HepG2 (cell line): Measurements from ENCODE around the gene LEMD3. TPM values are rescaled to one million over a fixed set of nuclear protein-coding genes. Genes with fewer than 3 reads are reported as not detected.

Experiments
- ARNT2 ChIP-seq: sonication (generic); formaldehyde crosslinking; IDR thresholded peaks from 2 replicates; pipeline ENCODE4 v1.8.0; 2022; ENCODE audit warnings: mild to moderate bottlenecking, low read depth, missing genetic modification reagents, moderate library complexity
- ATM ChIP-seq: fragments of 450-650 bp; IDR thresholded peaks from 2 replicates; pipeline ENCODE4 v1.7.1; 2017; ENCODE audit warnings: mild to moderate bottlenecking, borderline replicate concordance
- BCL6 ChIP-seq: IDR thresholded peaks from 2 replicates; pipeline ENCODE4 v1.6.1; 2016; ENCODE audit warnings: missing genetic modification reagents, missing compliant biosample characterization
- KMT2A ChIP-seq: sonication (generic); formaldehyde crosslinking; IDR thresholded peaks from 2 replicates; pipeline ENCODE4 v1.4.0; 2020; ENCODE audit warnings: missing genetic modification reagents
- KMT2B ChIP-seq: IDR thresholded peaks from 2 replicates; pipeline ENCODE4 v1.6.1; 2016; ENCODE audit warnings: missing genetic modification reagents, missing compliant biosample characterization
- PAWR ChIP-seq: sonication (generic); formaldehyde crosslinking; IDR thresholded peaks from 2 replicates; pipeline ENCODE4 v1.4.0; 2020; ENCODE audit warnings: missing genetic modification reagents, mild to moderate bottlenecking, borderline replicate concordance
- PHF5A ChIP-seq: IDR thresholded peaks from one replicate; pipeline ENCODE4 v1.6.1; 2018; ENCODE audit warnings: low read depth, missing genetic modification reagents; ENCODE audit not compliant: unreplicated experiment
- SMARCE1 ChIP-seq: fragments of 450-650 bp; IDR thresholded peaks from 2 replicates; pipeline ENCODE4 v1.6.1; 2017; ENCODE audit warnings: borderline replicate concordance
- U2AF2 ChIP-seq: fragments of 200-400 bp; formaldehyde crosslinking; IDR thresholded peaks from 2 replicates; pipeline ENCODE4 v1.6.1; 2017; ENCODE audit warnings: low read depth, mild to moderate bottlenecking, low read length
- ZNF124 ChIP-seq: sonication (generic); formaldehyde crosslinking; IDR thresholded peaks from 2 replicates; pipeline ENCODE4 v1.4.0; 2020; ENCODE audit warnings: missing genetic modification reagents
- ZNF672 ChIP-seq: sonication (generic); formaldehyde crosslinking; IDR thresholded peaks from 2 replicates; pipeline ENCODE4 v1.8.1; 2022; ENCODE audit warnings: missing genetic modification reagents
- polyA plus RNA-seq, 8 experiments: library from polyadenylated mRNA; depleted of rRNA in 3 of 8; stranded (reverse) in 7 of 8; unstranded in 1 of 8; fragments of >200 nt; fragmentation: Illumina TruSeq in 4 of 8; extraction: Trizol in 4 of 8; gene quantifications; 2 replicates each; pipeline versions ENCODE4 v1.2.1 to v1.2.3, GENCODE V29; 2011 to 2016; ENCODE audit warnings: low read depth in 4 of 8, missing spikeins in 1 of 8, mixed read lengths in 1 of 8; ENCODE audit not compliant: insufficient read depth in 1 of 8
- total RNA-seq, 5 experiments: library from RNA; depleted of rRNA; stranded (reverse); fragments of >200 nt; fragmentation: Illumina TruSeq; extraction: Trizol; gene quantifications; 2 replicates each; pipeline ENCODE4 v1.2.3, GENCODE V29; 2016; ENCODE audit warnings: low read depth in 1 of 5
- TF ChIP-seq, protein P1 (sequence below): sonication (generic); formaldehyde crosslinking; IDR thresholded peaks from 2 replicates; pipeline ENCODE4 v1.5.1; 2020; ENCODE audit warnings: mild to moderate bottlenecking, missing genetic modification reagents
- TF ChIP-seq, protein P2 (sequence below): sonication (generic); formaldehyde crosslinking; IDR thresholded peaks from 2 replicates; pipeline ENCODE4 v1.4.0; 2020; ENCODE audit warnings: mild to moderate bottlenecking, low read depth, missing genetic modification reagents
- TF ChIP-seq, protein P3 (sequence below): sonication (generic); formaldehyde crosslinking; IDR thresholded peaks from 2 replicates; pipeline ENCODE4 v1.8.1; 2023; ENCODE audit warnings: mild to moderate bottlenecking, missing genetic modification reagents
- TF ChIP-seq, protein P4 (sequence below): conservative IDR thresholded peaks from 2 replicates; pipeline ENCODE4 v1.6.1; 2018; ENCODE audit warnings: missing genetic modification reagents
- TF ChIP-seq, protein P5 (sequence below), 2 experiments: fragments of 450-650 bp in 1 of 2; sonication (generic) in 1 of 2; formaldehyde crosslinking; IDR thresholded peaks; 2 replicates each; pipeline versions ENCODE4 v1.5.0 to v1.8.0; 2020 to 2022; ENCODE audit warnings: mild to moderate bottlenecking in 1 of 2, missing genetic modification reagents in 1 of 2
- TF ChIP-seq, protein P6 (sequence below): fragments of 450-650 bp; IDR thresholded peaks from 2 replicates; pipeline ENCODE4 v1.6.1; 2017; ENCODE audit warnings: mild to moderate bottlenecking

Gene LEMD3
- total and polyA plus RNA-seq, 2 of the 13 experiments (the other 11 are each of a cell fraction or from before 2014, with no cell fraction given): 9.3 to 18.7 TPM

DNA sequence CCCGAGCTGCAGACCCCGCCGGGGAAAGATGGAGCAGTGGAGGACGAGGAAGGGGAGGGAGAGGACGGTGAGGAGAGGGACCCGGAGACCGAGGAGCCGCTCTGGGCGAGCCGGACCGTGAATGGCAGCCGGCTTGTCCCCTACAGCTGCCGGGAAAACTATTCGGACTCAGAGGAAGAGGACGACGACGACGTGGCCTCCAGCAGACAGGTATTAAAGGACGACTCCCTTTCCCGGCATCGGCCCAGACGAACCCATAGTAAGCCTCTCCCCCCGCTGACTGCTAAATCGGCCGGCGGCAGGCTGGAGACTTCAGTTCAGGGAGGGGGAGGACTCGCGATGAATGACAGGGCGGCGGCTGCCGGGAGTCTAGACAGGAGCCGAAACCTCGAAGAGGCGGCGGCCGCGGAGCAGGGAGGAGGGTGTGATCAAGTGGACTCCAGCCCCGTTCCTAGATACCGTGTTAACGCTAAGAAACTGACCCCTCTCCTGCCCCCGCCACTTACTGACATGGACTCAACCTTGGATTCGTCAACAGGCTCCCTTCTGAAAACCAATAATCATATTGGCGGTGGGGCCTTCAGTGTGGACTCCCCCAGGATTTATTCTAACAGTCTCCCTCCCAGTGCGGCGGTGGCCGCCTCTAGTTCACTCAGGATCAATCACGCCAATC is 962 bp downstream of the LEMD3 start (continued):
- TF ChIP-seq, protein P1, sequence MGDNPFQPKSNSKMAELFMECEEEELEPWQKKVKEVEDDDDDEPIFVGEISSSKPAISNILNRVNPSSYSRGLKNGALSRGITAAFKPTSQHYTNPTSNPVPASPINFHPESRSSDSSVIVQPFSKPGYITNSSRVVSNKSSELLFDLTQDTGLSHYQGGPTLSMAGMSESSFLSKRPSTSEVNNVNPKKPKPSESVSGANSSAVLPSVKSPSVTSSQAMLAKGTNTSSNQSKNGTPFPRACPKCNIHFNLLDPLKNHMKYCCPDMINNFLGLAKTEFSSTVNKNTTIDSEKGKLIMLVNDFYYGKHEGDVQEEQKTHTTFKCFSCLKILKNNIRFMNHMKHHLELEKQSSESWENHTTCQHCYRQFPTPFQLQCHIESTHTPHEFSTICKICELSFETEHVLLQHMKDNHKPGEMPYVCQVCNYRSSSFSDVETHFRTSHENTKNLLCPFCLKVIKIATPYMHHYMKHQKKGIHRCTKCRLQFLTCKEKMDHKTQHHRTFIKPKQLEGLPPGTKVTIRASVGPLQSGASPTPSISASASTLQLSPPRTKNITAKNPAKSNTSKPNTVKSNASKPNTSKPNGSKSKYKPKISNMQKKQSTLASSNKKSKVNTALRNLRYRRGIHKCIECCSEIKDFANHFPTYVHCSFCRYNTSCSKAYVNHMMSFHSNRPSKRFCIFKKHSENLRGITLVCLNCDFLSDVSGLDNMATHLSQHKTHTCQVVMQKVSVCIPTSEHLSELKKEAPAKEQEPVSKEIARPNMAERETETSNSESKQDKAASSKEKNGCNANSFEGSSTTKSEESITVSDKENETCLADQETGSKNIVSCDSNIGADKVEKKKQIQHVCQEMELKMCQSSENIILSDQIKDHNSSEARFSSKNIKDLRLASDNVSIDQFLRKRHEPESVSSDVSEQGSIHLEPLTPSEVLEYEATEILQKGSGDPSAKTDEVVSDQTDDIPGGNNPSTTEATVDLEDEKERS (CRISPR knock-in tag): no peak
- TF ChIP-seq ZNF124 (no peak), U2AF2 (no peak), BCL6 (CRISPR knock-in tag) (0 out of 2 replicates have a peak, but pooled peaks have one; percentile 19), SMARCE1 (no peak), ARNT2 (CRISPR knock-in tag) (no peak), PHF5A (CRISPR knock-in tag) (no peak), KMT2B (0 out of 2 replicates have a peak, but pooled peaks have one; percentile 41), ZNF672 (CRISPR knock-in tag) (no peak), ATM (no peak), PAWR (CRISPR knock-in tag) (no peak), KMT2A (CRISPR knock-in tag) (0 out of 2 replicates have a peak, but pooled peaks have one; percentile 40)
- TF ChIP-seq, protein P2, sequence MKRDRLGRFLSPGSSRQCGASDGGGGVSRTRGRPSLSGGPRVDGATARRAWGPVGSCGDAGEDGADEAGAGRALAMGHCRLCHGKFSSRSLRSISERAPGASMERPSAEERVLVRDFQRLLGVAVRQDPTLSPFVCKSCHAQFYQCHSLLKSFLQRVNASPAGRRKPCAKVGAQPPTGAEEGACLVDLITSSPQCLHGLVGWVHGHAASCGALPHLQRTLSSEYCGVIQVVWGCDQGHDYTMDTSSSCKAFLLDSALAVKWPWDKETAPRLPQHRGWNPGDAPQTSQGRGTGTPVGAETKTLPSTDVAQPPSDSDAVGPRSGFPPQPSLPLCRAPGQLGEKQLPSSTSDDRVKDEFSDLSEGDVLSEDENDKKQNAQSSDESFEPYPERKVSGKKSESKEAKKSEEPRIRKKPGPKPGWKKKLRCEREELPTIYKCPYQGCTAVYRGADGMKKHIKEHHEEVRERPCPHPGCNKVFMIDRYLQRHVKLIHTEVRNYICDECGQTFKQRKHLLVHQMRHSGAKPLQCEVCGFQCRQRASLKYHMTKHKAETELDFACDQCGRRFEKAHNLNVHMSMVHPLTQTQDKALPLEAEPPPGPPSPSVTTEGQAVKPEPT: no peak
- TF ChIP-seq, protein P3, sequence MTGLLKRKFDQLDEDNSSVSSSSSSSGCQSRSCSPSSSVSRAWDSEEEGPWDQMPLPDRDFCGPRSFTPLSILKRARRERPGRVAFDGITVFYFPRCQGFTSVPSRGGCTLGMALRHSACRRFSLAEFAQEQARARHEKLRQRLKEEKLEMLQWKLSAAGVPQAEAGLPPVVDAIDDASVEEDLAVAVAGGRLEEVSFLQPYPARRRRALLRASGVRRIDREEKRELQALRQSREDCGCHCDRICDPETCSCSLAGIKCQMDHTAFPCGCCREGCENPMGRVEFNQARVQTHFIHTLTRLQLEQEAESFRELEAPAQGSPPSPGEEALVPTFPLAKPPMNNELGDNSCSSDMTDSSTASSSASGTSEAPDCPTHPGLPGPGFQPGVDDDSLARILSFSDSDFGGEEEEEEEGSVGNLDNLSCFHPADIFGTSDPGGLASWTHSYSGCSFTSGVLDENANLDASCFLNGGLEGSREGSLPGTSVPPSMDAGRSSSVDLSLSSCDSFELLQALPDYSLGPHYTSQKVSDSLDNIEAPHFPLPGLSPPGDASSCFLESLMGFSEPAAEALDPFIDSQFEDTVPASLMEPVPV (CRISPR knock-in tag): no peak
- TF ChIP-seq, protein P4, sequence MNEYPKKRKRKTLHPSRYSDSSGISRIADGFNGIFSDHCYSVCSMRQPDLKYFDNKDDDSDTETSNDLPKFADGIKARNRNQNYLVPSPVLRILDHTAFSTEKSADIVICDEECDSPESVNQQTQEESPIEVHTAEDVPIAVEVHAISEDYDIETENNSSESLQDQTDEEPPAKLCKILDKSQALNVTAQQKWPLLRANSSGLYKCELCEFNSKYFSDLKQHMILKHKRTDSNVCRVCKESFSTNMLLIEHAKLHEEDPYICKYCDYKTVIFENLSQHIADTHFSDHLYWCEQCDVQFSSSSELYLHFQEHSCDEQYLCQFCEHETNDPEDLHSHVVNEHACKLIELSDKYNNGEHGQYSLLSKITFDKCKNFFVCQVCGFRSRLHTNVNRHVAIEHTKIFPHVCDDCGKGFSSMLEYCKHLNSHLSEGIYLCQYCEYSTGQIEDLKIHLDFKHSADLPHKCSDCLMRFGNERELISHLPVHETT (CRISPR knock-in tag): no peak
- TF ChIP-seq, protein P5, sequence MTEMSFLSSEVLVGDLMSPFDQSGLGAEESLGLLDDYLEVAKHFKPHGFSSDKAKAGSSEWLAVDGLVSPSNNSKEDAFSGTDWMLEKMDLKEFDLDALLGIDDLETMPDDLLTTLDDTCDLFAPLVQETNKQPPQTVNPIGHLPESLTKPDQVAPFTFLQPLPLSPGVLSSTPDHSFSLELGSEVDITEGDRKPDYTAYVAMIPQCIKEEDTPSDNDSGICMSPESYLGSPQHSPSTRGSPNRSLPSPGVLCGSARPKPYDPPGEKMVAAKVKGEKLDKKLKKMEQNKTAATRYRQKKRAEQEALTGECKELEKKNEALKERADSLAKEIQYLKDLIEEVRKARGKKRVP (CRISPR knock-in tag; IDR thresholded peaks at IDR 0.05): no peak
- TF ChIP-seq, protein P6, sequence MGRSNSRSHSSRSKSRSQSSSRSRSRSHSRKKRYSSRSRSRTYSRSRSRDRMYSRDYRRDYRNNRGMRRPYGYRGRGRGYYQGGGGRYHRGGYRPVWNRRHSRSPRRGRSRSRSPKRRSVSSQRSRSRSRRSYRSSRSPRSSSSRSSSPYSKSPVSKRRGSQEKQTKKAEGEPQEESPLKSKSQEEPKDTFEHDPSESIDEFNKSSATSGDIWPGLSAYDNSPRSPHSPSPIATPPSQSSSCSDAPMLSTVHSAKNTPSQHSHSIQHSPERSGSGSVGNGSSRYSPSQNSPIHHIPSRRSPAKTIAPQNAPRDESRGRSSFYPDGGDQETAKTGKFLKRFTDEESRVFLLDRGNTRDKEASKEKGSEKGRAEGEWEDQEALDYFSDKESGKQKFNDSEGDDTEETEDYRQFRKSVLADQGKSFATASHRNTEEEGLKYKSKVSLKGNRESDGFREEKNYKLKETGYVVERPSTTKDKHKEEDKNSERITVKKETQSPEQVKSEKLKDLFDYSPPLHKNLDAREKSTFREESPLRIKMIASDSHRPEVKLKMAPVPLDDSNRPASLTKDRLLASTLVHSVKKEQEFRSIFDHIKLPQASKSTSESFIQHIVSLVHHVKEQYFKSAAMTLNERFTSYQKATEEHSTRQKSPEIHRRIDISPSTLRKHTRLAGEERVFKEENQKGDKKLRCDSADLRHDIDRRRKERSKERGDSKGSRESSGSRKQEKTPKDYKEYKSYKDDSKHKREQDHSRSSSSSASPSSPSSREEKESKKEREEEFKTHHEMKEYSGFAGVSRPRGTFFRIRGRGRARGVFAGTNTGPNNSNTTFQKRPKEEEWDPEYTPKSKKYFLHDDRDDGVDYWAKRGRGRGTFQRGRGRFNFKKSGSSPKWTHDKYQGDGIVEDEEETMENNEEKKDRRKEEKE: no peak
